Activated T-cell treated with anti-CD3 and anti-CD28 coated beads for 24 hours (primary cell): ENCODE data around the gene NDUFA11.

Experiments used
- DNase-seq: peaks from one replicate; pipeline ENCODE4 v3.0.0-alpha.2; 2020; ENCODE audit warnings: low read depth

Gene NDUFA11

GRCh38 chr19:5932609-5933262 is 29.1 kb upstream of the NDUFA11 start:
- DNase-seq = no peak

- DNase-seq = no peak
Observed at GRCh38 chr19:5932146-5932545, 28.6 kb upstream of the NDUFA11 start.

- DNase-seq = no peak
Observed at GRCh38 chr19:5931251-5931650, 27.7 kb upstream of the NDUFA11 start.

- no peak for DNase-seq
Observed at GRCh38 chr19:5929625-5930024, 26.0 kb upstream of the NDUFA11 start.

- no peak for DNase-seq
Observed at GRCh38 chr19:5929179-5929578, 25.6 kb upstream of the NDUFA11 start.

- no peak for DNase-seq
Observed at GRCh38 chr19:5927441-5927821, 23.8 kb upstream of the NDUFA11 start.

- DNase-seq = no peak
Observed at GRCh38 chr19:5926641-5927440, 23.3 kb upstream of the NDUFA11 start.

- DNase-seq = no peak
Observed at GRCh38 chr19:5925830-5926427, 22.3 kb upstream of the NDUFA11 start.

GRCh38 chr19:5923356-5923755 is 19.8 kb upstream of the NDUFA11 start:
- no peak for DNase-seq

- no peak for DNase-seq
Observed at GRCh38 chr19:5922161-5922545, 18.6 kb upstream of the NDUFA11 start.

- no peak for DNase-seq
Observed at GRCh38 chr19:5921516-5922160, 18.0 kb upstream of the NDUFA11 start.

- no peak for DNase-seq
Observed at GRCh38 chr19:5918463-5919079, 15.0 kb upstream of the NDUFA11 start.

- no peak for DNase-seq
Observed at GRCh38 chr19:5917431-5918107, 14.0 kb upstream of the NDUFA11 start.

GRCh38 chr19:5916181-5916708 is 12.7 kb upstream of the NDUFA11 start:
- DNase-seq = no peak

GRCh38 chr19:5915782-5916165 is 12.2 kb upstream of the NDUFA11 start:
- no peak for DNase-seq

GRCh38 chr19:5914946-5915781 is 11.6 kb upstream of the NDUFA11 start:
- no peak for DNase-seq

- no peak for DNase-seq
Observed at GRCh38 chr19:5914358-5914774, 10.8 kb upstream of the NDUFA11 start.

GRCh38 chr19:5913739-5914357 is 10.3 kb upstream of the NDUFA11 start, which contains the start of gene CAPS:
Gene CAPS (plus strand): TSS chr19:5914254. CDS start chr19:5914407, 153 bp downstream.
- no peak for DNase-seq

GRCh38 chr19:5911366-5911765 is 7.8 kb upstream of the NDUFA11 start:
- DNase-seq = no peak

GRCh38 chr19:5910638-5910907 is 7.0 kb upstream of the NDUFA11 start:
- DNase-seq = no peak
